HepG2 (cell line): ENCODE data around the gene CLASP1. TPM values are rescaled to one million over a fixed set of nuclear protein-coding genes. Genes with fewer than 3 reads are reported as not detected.

Source experiments
- ARNT2 ChIP-seq: sonication (generic); formaldehyde crosslinking; IDR thresholded peaks from 2 replicates; pipeline ENCODE4 v1.8.0; 2022; ENCODE audit warnings: mild to moderate bottlenecking, low read depth, missing genetic modification reagents, moderate library complexity
- DR1 ChIP-seq: sonication (generic); formaldehyde crosslinking; IDR thresholded peaks from 2 replicates; pipeline ENCODE4 v1.8.0; 2021; ENCODE audit warnings: mild to moderate bottlenecking, missing genetic modification reagents, inconsistent platforms
- FOXK1 ChIP-seq: sonication (generic); formaldehyde crosslinking; IDR thresholded peaks from 2 replicates; pipeline ENCODE4 v1.4.0; 2020; ENCODE audit warnings: low read depth, missing genetic modification reagents, borderline replicate concordance
- HNRNPUL1 ChIP-seq: fragments of 200-400 bp; formaldehyde crosslinking; IDR thresholded peaks from 2 replicates; pipeline ENCODE4 v1.6.1; 2017; ENCODE audit warnings: low read depth, mild to moderate bottlenecking, low read length, moderate library complexity
- POLR2A ChIP-seq, 2 experiments: IDR thresholded peaks; 2 replicates each; pipeline ENCODE4 v1.6.1; 2011; ENCODE audit warnings: low read depth in 2 of 2, low read length in 2 of 2, mild to moderate bottlenecking in 1 of 2, moderate library complexity in 1 of 2; ENCODE audit not compliant: insufficient read depth in 1 of 2
- SAP130 ChIP-seq: IDR thresholded peaks from 2 replicates; pipeline ENCODE4 v1.6.1; 2016; ENCODE audit warnings: low read depth
- SMAD9 ChIP-seq: sonication (generic); formaldehyde crosslinking; IDR thresholded peaks from 2 replicates; pipeline ENCODE4 v1.5.1; 2020; ENCODE audit warnings: mild to moderate bottlenecking, missing genetic modification reagents
- TBL1XR1 ChIP-seq: fragments of 150-350 bp; IDR thresholded peaks from 2 replicates; pipeline ENCODE4 v1.6.1; 2014; ENCODE audit warnings: borderline replicate concordance, low read length; ENCODE audit not compliant: partially characterized antibody
- U2AF1 ChIP-seq: fragments of 200-400 bp; formaldehyde crosslinking; optimal IDR thresholded peaks from 2 replicates; pipeline ENCODE3; 2017; ENCODE audit warnings: mild to moderate bottlenecking, low read depth, low read length
- ZBTB1 ChIP-seq: sonication (generic); formaldehyde crosslinking; IDR thresholded peaks from 2 replicates; pipeline ENCODE4 v1.4.0; 2020; ENCODE audit warnings: missing genetic modification reagents, borderline replicate concordance
- ZNF350 ChIP-seq: sonication (generic); formaldehyde crosslinking; IDR thresholded peaks from 2 replicates; pipeline ENCODE4 v1.4.0; 2020; ENCODE audit warnings: mild to moderate bottlenecking, low read depth, missing genetic modification reagents, borderline replicate concordance
- ZNF547 ChIP-seq: sonication (generic); formaldehyde crosslinking; IDR thresholded peaks from 2 replicates; pipeline ENCODE4 v1.5.1; 2020; ENCODE audit warnings: mild to moderate bottlenecking, missing genetic modification reagents
- polyA plus RNA-seq, 8 experiments: library from polyadenylated mRNA; depleted of rRNA in 3 of 8; stranded (reverse) in 7 of 8; unstranded in 1 of 8; fragments of >200 nt; fragmentation: Illumina TruSeq in 4 of 8; extraction: Trizol in 4 of 8; gene quantifications; 2 replicates each; pipeline versions ENCODE4 v1.2.1 to v1.2.3, GENCODE V29; 2011 to 2016; ENCODE audit warnings: low read depth in 4 of 8, missing spikeins in 1 of 8, mixed read lengths in 1 of 8; ENCODE audit not compliant: insufficient read depth in 1 of 8
- total RNA-seq, 5 experiments: library from RNA; depleted of rRNA; stranded (reverse); fragments of >200 nt; fragmentation: Illumina TruSeq; extraction: Trizol; gene quantifications; 2 replicates each; pipeline ENCODE4 v1.2.3, GENCODE V29; 2016; ENCODE audit warnings: low read depth in 1 of 5
- TF ChIP-seq, protein P1 (sequence below): sonication (generic); formaldehyde crosslinking; IDR thresholded peaks from 2 replicates; pipeline ENCODE4 v1.8.1; 2023; ENCODE audit warnings: mild to moderate bottlenecking, missing genetic modification reagents
- TF ChIP-seq, protein P2 (sequence below): sonication (generic); formaldehyde crosslinking; IDR thresholded peaks from 2 replicates; pipeline ENCODE4 v1.5.1; 2020; ENCODE audit warnings: mild to moderate bottlenecking, missing genetic modification reagents
- TF ChIP-seq, protein P3 (sequence below): sonication (generic); formaldehyde crosslinking; IDR thresholded peaks from 2 replicates; pipeline ENCODE4 v1.4.0; 2020; ENCODE audit warnings: mild to moderate bottlenecking, missing genetic modification reagents, borderline replicate concordance
- TF ChIP-seq, protein P4 (sequence below): sonication (generic); formaldehyde crosslinking; IDR thresholded peaks from 2 replicates; pipeline ENCODE4 v1.5.1; 2020; ENCODE audit warnings: mild to moderate bottlenecking, missing genetic modification reagents, moderate library complexity

Gene CLASP1
- total and polyA plus RNA-seq, 2 of the 13 experiments (the other 11 are each of a cell fraction or from before 2014, with no cell fraction given) = 11.7 to 47.9 TPM

DNA sequence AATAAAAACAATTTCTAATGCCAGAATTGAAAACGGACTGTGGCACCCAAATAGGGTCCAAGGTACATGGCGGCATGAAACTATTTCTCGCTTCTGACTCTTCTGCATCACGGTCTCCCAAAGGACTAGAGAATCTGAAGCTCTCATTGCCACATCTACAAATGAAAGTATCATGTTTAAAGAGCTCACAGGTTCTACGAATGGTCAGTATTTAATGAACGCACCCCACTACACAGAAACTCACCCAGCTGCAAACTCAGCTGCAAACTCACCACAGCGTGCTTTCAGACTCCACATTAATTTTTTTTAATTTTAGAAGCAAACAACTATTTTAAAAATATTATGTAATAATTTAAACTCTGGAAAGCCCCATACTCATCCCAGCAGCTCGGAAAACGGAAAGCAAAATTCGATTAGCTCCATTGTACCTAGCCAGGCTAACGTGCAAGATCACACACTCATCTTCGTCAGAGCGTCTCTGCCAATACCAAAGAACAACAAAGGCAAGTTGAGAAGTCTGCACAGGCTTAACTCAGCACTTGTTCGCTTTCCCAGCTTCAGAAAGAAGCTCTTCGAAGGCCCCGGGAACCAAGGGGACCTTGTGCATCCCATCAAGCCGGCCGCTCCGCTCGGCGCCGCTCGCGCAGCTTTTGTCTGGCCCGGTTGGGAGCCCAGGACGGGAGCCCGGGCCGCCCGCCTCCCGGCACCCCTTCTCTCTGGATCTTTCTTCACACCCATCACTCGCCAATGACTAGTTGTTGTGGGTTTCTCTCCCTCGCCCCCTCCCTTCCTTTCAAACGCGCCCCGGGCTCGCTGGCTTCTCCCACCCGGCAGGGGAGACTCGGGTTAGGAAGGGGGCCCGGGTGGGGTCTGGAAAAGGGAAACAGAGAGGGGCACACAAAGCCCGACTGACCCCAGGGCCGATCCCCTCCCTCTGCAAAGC is 785 bp downstream of the CLASP1 start (continued):
- TF ChIP-seq, protein P1, sequence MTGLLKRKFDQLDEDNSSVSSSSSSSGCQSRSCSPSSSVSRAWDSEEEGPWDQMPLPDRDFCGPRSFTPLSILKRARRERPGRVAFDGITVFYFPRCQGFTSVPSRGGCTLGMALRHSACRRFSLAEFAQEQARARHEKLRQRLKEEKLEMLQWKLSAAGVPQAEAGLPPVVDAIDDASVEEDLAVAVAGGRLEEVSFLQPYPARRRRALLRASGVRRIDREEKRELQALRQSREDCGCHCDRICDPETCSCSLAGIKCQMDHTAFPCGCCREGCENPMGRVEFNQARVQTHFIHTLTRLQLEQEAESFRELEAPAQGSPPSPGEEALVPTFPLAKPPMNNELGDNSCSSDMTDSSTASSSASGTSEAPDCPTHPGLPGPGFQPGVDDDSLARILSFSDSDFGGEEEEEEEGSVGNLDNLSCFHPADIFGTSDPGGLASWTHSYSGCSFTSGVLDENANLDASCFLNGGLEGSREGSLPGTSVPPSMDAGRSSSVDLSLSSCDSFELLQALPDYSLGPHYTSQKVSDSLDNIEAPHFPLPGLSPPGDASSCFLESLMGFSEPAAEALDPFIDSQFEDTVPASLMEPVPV (CRISPR knock-in tag) = peak; percentile 72; the same call in 1 of the 2 replicates
- TF ChIP-seq, protein P2, sequence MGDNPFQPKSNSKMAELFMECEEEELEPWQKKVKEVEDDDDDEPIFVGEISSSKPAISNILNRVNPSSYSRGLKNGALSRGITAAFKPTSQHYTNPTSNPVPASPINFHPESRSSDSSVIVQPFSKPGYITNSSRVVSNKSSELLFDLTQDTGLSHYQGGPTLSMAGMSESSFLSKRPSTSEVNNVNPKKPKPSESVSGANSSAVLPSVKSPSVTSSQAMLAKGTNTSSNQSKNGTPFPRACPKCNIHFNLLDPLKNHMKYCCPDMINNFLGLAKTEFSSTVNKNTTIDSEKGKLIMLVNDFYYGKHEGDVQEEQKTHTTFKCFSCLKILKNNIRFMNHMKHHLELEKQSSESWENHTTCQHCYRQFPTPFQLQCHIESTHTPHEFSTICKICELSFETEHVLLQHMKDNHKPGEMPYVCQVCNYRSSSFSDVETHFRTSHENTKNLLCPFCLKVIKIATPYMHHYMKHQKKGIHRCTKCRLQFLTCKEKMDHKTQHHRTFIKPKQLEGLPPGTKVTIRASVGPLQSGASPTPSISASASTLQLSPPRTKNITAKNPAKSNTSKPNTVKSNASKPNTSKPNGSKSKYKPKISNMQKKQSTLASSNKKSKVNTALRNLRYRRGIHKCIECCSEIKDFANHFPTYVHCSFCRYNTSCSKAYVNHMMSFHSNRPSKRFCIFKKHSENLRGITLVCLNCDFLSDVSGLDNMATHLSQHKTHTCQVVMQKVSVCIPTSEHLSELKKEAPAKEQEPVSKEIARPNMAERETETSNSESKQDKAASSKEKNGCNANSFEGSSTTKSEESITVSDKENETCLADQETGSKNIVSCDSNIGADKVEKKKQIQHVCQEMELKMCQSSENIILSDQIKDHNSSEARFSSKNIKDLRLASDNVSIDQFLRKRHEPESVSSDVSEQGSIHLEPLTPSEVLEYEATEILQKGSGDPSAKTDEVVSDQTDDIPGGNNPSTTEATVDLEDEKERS = no peak
- TF ChIP-seq SAP130 (CRISPR knock-in tag) (peak; percentile 12; the same call in 1 of the 2 replicates), U2AF1 (no peak), ZNF350 (CRISPR knock-in tag) (no peak), DR1 (CRISPR knock-in tag) (no peak), SMAD9 (CRISPR knock-in tag) (no peak), TBL1XR1 (no peak), ZBTB1 (CRISPR knock-in tag) (no peak), ARNT2 (CRISPR knock-in tag) (peak; percentile 31; the same call in 1 of the 2 replicates), HNRNPUL1 (no peak), FOXK1 (CRISPR knock-in tag) (no peak), POLR2A (IDR thresholded peaks at IDR 0.05; ENCODE audit: insufficient read depth in 1 of 2, low read depth in 2 of 2, low read length in 2 of 2) (peak in 1 of 2 experiments; percentile 28; a peak in 1 of 4 replicates), ZNF547 (no peak; the same call in 1 of the 2 replicates)
- TF ChIP-seq, protein P3, sequence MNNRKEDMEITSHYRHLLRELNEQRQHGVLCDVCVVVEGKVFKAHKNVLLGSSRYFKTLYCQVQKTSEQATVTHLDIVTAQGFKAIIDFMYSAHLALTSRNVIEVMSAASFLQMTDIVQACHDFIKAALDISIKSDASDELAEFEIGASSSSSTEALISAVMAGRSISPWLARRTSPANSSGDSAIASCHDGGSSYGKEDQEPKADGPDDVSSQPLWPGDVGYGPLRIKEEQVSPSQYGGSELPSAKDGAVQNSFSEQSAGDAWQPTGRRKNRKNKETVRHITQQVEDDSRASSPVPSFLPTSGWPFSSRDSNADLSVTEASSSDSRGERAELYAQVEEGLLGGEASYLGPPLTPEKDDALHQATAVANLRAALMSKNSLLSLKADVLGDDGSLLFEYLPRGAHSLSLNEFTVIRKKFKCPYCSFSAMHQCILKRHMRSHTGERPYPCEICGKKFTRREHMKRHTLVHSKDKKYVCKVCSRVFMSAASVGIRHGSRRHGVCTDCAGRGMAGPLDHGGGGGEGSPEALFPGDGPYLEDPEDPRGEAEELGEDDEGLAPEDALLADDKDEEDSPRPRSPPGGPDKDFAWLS (CRISPR knock-in tag) = no peak
- TF ChIP-seq, protein P4, sequence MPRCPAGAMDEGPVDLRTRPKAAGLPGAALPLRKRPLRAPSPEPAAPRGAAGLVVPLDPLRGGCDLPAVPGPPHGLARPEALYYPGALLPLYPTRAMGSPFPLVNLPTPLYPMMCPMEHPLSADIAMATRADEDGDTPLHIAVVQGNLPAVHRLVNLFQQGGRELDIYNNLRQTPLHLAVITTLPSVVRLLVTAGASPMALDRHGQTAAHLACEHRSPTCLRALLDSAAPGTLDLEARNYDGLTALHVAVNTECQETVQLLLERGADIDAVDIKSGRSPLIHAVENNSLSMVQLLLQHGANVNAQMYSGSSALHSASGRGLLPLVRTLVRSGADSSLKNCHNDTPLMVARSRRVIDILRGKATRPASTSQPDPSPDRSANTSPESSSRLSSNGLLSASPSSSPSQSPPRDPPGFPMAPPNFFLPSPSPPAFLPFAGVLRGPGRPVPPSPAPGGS (CRISPR knock-in tag) = 0 out of 2 replicates have a peak, but pooled peaks have one; percentile 49
